GM12878 (cell line): ENCODE results near the gene HGS. TPM values are rescaled to one million over a fixed set of nuclear protein-coding genes. Genes with fewer than 3 reads are reported as not detected.
"Not testable (repeated sequence)": the region's sequence is repeated elsewhere in the genome, so short reads cannot be mapped to it uniquely, and the experiment has no call there.

Experiments used
- ATAC-seq: fragments of 200-7000 bp; cut with Tn5 transposase; 3 replicates; pipeline ENCODE4 v1.9.1; 2020; ENCODE audit warnings: mild to moderate bottlenecking, moderate library complexity
- BruUV-seq: library from RNA; stranded (reverse); fragments of 400-500 nt; replicated peaks from 2 replicates; lab custom pipeline; 2021; lab: Mats Ljungman, UMichigan
- CTCF ChIA-PET: fragments of 300-600 bp; sonication (Branson Sonifier 250); formaldehyde crosslinking; extraction: SDS; loops from one replicate; lab custom pipeline; 2021; ENCODE audit warnings: inconsistent platforms; lab: Yijun Ruan, JAX
- POLR2A ChIA-PET: fragments of 350-600 bp; formaldehyde crosslinking; extraction: SDS; loops from one replicate; lab custom pipeline; 2021; ENCODE audit warnings: inconsistent platforms; lab: Charles Lee
- RAD21 ChIA-PET: fragments of 300-600 bp; sonication (Branson Sonifier 250); formaldehyde crosslinking; loops from one replicate; lab custom pipeline; 2023; ENCODE audit warnings: antibody characterized with exemption; ENCODE audit not compliant: unreplicated experiment; lab: Charles Lee
- SMC1A ChIA-PET: fragments of 300-600 bp; sonication (Branson Sonifier 250); formaldehyde crosslinking; loops from one replicate; lab custom pipeline; 2023; ENCODE audit not compliant: unreplicated experiment, uncharacterized antibody; lab: Charles Lee
- DNase-seq: peaks from one replicate; pipeline ENCODE4 v3.0.0-alpha.2; 2011; ENCODE audit warnings: low read depth, low spot score
- FAIRE-seq: peaks from 3 replicates; lab custom pipeline; 2011; peaks lifted over from hg19 to GRCh38; lab: Jason Lieb, UNC
- H2AFZ ChIP-seq: 2 replicates; pipeline ENCODE4 v1.6.0; 2011; ENCODE audit warnings: low read depth, low read length, control low read depth; ENCODE audit not compliant: control insufficient read depth
- H3K27ac ChIP-seq: 2 replicates; pipeline ENCODE4 v1.5.1; 2011; ENCODE audit warnings: control low read depth; ENCODE audit not compliant: control insufficient read depth, insufficient read depth
- H3K27me3 ChIP-seq, 2 experiments: replicated peaks in 1 of 2; 2 replicates each; pipeline versions ENCODE4 v1.6.0 to v1.6.1; 2011; ENCODE audit warnings: low read length in 1 of 2; ENCODE audit not compliant: control insufficient read depth in 2 of 2, insufficient read depth in 2 of 2
- H3K36me3 ChIP-seq, 2 experiments: 2 replicates each; pipeline ENCODE4 v1.5.1; 2011; ENCODE audit warnings: low read length in 1 of 2; ENCODE audit not compliant: control insufficient read depth in 2 of 2, insufficient read depth in 2 of 2
- H3K4me1 ChIP-seq: 2 replicates; pipeline ENCODE4 v1.6.1; 2011; ENCODE audit warnings: mild to moderate bottlenecking, low read length, moderate library complexity, mixed read lengths; ENCODE audit not compliant: control insufficient read depth, insufficient read depth
- H3K4me2 ChIP-seq: 2 replicates; pipeline ENCODE4 v1.6.0; 2011; ENCODE audit warnings: control low read depth; ENCODE audit not compliant: control insufficient read depth, insufficient read depth
- H3K4me3 ChIP-seq: fragments of 200-600 bp; sonication (generic); 2 replicates; pipeline ENCODE4 v1.5.1; 2016
- H3K79me2 ChIP-seq: 2 replicates; pipeline ENCODE4 v1.6.0; 2011; ENCODE audit warnings: low read length; ENCODE audit not compliant: control insufficient read depth, insufficient read depth
- H3K9ac ChIP-seq: 2 replicates; pipeline ENCODE4 v1.8.0; 2011; ENCODE audit warnings: low read length, control low read depth, mixed read lengths; ENCODE audit not compliant: control insufficient read depth, insufficient read depth
- H3K9me3 ChIP-seq: replicated peaks from 3 replicates; pipeline ENCODE4 v1.5.1; 2011; ENCODE audit warnings: mild to moderate bottlenecking, low read length; ENCODE audit not compliant: control insufficient read depth, insufficient read depth
- H4K20me1 ChIP-seq: 2 replicates; pipeline ENCODE4 v1.6.0; 2011; ENCODE audit not compliant: control insufficient read depth, insufficient read depth
- CTCF ChIP-seq, 3 experiments: IDR thresholded peaks in 2 of 3; conservative IDR thresholded peaks in 1 of 3; 2 replicates each; pipeline ENCODE4 v1.5.1; 2011; ENCODE audit warnings: low read depth in 3 of 3, low read length in 3 of 3, mild to moderate bottlenecking in 3 of 3, control low read depth in 2 of 3, moderate library complexity in 2 of 3, inconsistent platforms in 1 of 3, mixed read lengths in 1 of 3; ENCODE audit not compliant: control insufficient read depth in 2 of 3, insufficient read depth in 1 of 3; ENCODE audit errors: extremely low read depth in 1 of 3
- RAD21 ChIP-seq: IDR thresholded peaks from 2 replicates; pipeline ENCODE4 v1.6.1; 2011; ENCODE audit warnings: mild to moderate bottlenecking, low read depth, low read length, moderate library complexity; ENCODE audit not compliant: insufficient read depth
- WGBS: methylation state at CpG from one replicate; pipeline ENCODE4 v1.1.6; 2016; ENCODE audit warnings: low lambda C conversion rate; ENCODE audit not compliant: insufficient replicate concordance, insufficient coverage; ENCODE audit errors: missing lambda C conversion rate; 5-methylcytosine and 5-hydroxymethylcytosine counted together
- in situ Hi-C: fragments of 300-500 bp; cut with MboI; formaldehyde crosslinking; loops from 9 replicates; pipeline ENCODE4 v1.14.3; 2018; ENCODE audit warnings: mixed read lengths
- intact Hi-C: fragments of 100-400 bp; cut with micrococcal nuclease; formaldehyde crosslinking; loops from one replicate; pipeline ENCODE4 v1.14.2; 2022; ENCODE audit not compliant: unreplicated experiment
- polyA plus RNA-seq, 11 experiments: library from polyadenylated mRNA; depleted of rRNA in 4 of 11; unstranded in 6 of 11; stranded (reverse) in 5 of 11; fragments of >200 nt; fragmentation: Nextera tagmentation in 4 of 11; fragmentation: Illumina TruSeq in 1 of 11; extraction: Ambion mirVana in 4 of 11; extraction: Trizol in 1 of 11; gene quantifications; 1 replicate in 1 of 11; 2 replicates in 10 of 11; pipeline versions ENCODE4 v1.2.1 to v1.2.3, GENCODE V29; 2011 to 2016; ENCODE audit warnings: inconsistent platforms in 2 of 11, missing spikeins in 2 of 11, low read depth in 1 of 11
- total RNA-seq, 4 experiments: library from RNA; depleted of rRNA in 3 of 4; stranded (reverse); fragments of >200 nt in 3 of 4; fragmentation: Illumina TruSeq in 1 of 4; extraction: Trizol in 1 of 4; gene quantifications; 2 replicates each; pipeline versions ENCODE4 v1.2.1 to v1.2.3, GENCODE V29; 2013 to 2021

HGS gene
- total and polyA plus RNA-seq, 10 of the 15 experiments (the other 5 are each of a cell fraction or from before 2014, with no cell fraction given): 2.2 to 85.6 (median 55.3) TPM

GRCh38 chr17:81675515-81676221, 8.1 kb upstream of the HGS start:
- peak; percentile 88 for FAIRE-seq

More at GRCh38 chr17:81675515-81676221, 8.1 kb upstream of the HGS start:
- H3K9ac ChIP-seq, H3K4me1 ChIP-seq, H3K4me2 ChIP-seq, H4K20me1 ChIP-seq, H3K4me3 ChIP-seq, H2AFZ ChIP-seq, BruUV-seq, H3K27me3 ChIP-seq, intact Hi-C loops, H3K79me2 ChIP-seq, H3K27ac ChIP-seq, in situ Hi-C loops, DNase-seq, POLR2A ChIA-PET, H3K9me3 ChIP-seq: not testable (repeated sequence)
- peaks cover 7 to 22% of the 10 kb centered on the region in 2 experiments for H3K36me3 ChIP-seq
- CTCF ChIA-PET: interaction anchor here (0.6 to 2.2 kb wide), 5 partner anchors 8 to 76 kb away, joined by 3 to 6 read pairs (median 5); partner anchors contain the start of genes ARL16, HGS and MRPL12
- RAD21 ChIA-PET: interaction anchor here (1.4 kb wide), 1 partner anchor 28 kb away, joined by 3 read pairs; the partner anchor contains the start of gene MRPL12
- SMC1A ChIA-PET: interaction anchor here (0.8 kb wide), 1 partner anchor 29 kb away, joined by 3 read pairs; no protein-coding TSS in a partner anchor
- peak; percentile 27 to 44 (median 27); a peak in 4 of 6 replicates for TF ChIP-seq CTCF (IDR thresholded peaks at IDR 0.05 in 2 of 3, conservative IDR thresholded peaks at IDR 0.05 in 1 of 3; ENCODE audit: control insufficient read depth in 2 of 3, extremely low read depth in 1 of 3, insufficient read depth in 1 of 3, low read depth in 3 of 3, low read length in 3 of 3)
- 0 out of 2 replicates have a peak, but pooled peaks have one; percentile 5 for TF ChIP-seq RAD21
- ATAC-seq: peak; percentile 42; the same call in 1 of the 3 replicates
- WGBS: 31% methylated on average over 16 of the region's 18 CpGs
